Muscle layer of duodenum (tissue), 2 donors: ENCODE measurements around the gene PLCL2.

ENCODE experiments used
- H3K27ac ChIP-seq: one replicate; pipeline ENCODE4 v1.7.0; 2013; ENCODE audit warnings: mild to moderate bottlenecking, low read length
- H3K27me3 ChIP-seq: one replicate; pipeline ENCODE4 v1.7.0; 2013; ENCODE audit warnings: low read depth, mild to moderate bottlenecking, control low read depth, low read length
- H3K36me3 ChIP-seq, 2 donors: one replicate each; pipeline ENCODE4 v1.7.0; 2013; ENCODE audit warnings: low read length in 2 of 2, control low read depth in 1 of 2, mild to moderate bottlenecking in 1 of 2; ENCODE audit not compliant: insufficient read depth in 2 of 2, control insufficient read depth in 1 of 2
- H3K4me1 ChIP-seq, 2 donors: one replicate each; pipeline ENCODE4 v1.7.0; 2013; ENCODE audit warnings: low read length in 2 of 2, mild to moderate bottlenecking in 2 of 2, control low read depth in 1 of 2, moderate library complexity in 1 of 2; ENCODE audit not compliant: insufficient read depth in 2 of 2, control insufficient read depth in 1 of 2
- H3K4me3 ChIP-seq, 2 donors: one replicate each; pipeline ENCODE4 v1.7.0; 2013; ENCODE audit warnings: low read length in 2 of 2, low read depth in 1 of 2, mild to moderate bottlenecking in 1 of 2
- H3K9me3 ChIP-seq, 2 donors: one replicate each; pipeline ENCODE4 v1.7.0; 2013; ENCODE audit warnings: low read length in 2 of 2, control low read depth in 1 of 2, mild to moderate bottlenecking in 1 of 2; ENCODE audit not compliant: control insufficient read depth in 1 of 2
- donor health status: healthy.

The PLCL2 gene

DNA sequence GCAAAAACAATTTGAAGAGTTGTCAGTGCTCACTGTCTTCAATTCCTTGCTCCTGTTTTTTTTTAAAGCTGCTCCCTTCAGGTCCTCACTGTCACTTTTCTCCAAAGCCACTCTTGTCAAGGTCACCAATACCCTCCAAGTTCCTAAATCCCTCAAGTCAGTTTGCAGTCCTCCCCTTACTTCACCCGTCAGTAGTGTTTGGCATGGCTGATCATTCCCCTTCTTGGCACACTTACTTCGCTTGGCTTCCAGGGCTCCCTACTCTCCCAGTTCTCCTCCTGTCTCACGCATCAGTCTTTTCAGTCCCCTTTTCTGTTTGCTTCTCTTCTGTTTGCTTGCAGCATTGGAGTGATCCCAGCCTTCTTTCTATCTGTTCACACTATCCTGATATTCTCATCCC, 25.5 kb downstream of the PLCL2 start:
- H3K36me3 ChIP-seq: no peaks in the 10 kb centered on the region

DNA sequence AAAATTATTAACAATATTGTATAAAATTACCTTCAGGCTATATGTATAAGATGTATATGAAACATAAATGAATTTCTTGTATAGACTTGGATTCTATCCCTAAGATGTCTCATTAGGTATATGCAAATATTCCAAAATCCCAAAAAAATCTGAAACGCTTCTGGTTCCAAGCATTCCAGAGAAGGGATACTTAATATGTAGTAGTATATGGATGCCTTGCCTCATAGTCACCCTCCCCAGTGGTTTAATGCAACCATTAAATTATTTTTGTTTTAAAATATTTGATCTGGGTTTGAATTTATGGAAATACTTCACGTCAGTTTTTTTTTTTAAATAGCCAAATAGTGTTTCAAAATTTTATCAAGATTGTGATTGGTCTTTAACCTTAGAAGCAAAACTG, 27.2 kb downstream of the PLCL2 start:
- no peak overlapping the region for H3K27ac ChIP-seq
- H3K4me1 ChIP-seq: peaks cover 8 to 15% of the 10 kb centered on the region in 2 donors
- no peaks in the 10 kb centered on the region for H3K36me3 ChIP-seq
- H3K4me3 ChIP-seq: no peak overlapping the region
- H3K27me3 ChIP-seq: no peaks in the 10 kb centered on the region
- no peaks in the 10 kb centered on the region for H3K9me3 ChIP-seq

More for the DNA sequence above, 25.5 kb downstream of the PLCL2 start:
- Histone ChIP-seq H3K27ac (no peak overlapping the region), H3K4me3 (no peak overlapping the region), H3K9me3 (no peaks in the 10 kb centered on the region), H3K27me3 (no peaks in the 10 kb centered on the region), H3K4me1 (peaks cover 6 to 13% of the 10 kb centered on the region in 2 donors)

DNA sequence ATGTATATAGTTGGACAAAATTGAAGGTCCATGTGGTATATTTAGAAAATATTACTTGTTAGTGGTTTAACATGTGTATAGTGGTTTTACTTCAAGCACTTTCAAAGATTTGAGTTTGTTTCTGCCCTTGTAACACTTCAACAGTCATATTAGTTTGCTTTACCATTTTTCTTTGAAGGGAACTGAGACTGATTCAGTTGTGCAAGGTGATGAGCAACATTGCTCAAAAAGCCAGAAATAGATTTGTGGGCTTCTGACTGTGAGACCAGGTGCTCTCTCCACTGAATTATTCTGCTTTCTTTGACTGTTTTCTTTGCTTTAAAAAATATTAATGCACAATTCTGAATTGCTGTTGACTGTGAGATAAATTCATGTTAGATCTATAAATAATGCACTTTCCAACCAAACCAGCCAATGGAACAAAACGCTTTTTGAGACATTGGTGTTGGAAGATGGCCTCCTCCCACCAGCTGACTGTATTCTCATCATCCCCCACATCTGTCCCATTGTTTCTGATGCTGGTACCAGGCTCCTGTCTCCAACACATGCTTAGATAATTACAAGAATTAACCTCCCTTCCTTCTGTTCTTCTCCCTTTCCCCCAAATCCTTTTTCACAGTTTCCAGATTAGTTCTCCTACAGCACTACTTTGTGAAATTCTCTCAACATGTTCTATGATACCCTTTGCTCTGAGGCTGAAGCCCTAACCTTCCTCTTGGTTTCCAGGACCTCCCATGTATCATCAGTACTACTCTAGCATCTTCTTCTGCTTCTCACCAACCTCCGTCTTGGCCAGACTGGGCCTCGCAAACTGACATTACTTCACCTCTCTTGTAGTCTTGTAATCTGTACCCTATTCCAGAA, 27.9 kb downstream of the PLCL2 start:
- Histone ChIP-seq H3K4me1 (peaks cover 4 to 9% of the 10 kb centered on the region in 2 donors), H3K9me3 (no peaks in the 10 kb centered on the region), H3K4me3 (no peak overlapping the region), H3K27ac (no peak overlapping the region), H3K36me3 (no peaks in the 10 kb centered on the region), H3K27me3 (no peaks in the 10 kb centered on the region)

DNA sequence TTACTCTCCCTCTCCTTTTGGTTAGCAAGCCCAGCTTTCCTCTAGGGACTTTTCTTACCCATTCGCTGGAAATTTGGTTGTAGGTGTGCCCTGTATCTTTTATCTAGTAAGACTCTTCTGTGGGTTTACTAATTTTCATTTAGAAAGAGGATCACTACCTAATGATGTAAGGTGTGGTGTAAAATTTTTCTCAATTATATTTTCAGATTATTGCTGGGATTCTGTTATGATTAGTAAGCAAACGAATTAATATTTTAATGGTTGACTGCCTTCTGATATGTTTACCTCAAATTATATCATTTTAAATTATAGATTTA, 28.5 kb downstream of the PLCL2 start:
- Histone ChIP-seq H3K4me3 (no peak overlapping the region), H3K36me3 (no peaks in the 10 kb centered on the region), H3K9me3 (no peaks in the 10 kb centered on the region), H3K27me3 (no peaks in the 10 kb centered on the region), H3K4me1 (peaks cover 4 to 9% of the 10 kb centered on the region in 2 donors), H3K27ac (no peak overlapping the region)

DNA sequence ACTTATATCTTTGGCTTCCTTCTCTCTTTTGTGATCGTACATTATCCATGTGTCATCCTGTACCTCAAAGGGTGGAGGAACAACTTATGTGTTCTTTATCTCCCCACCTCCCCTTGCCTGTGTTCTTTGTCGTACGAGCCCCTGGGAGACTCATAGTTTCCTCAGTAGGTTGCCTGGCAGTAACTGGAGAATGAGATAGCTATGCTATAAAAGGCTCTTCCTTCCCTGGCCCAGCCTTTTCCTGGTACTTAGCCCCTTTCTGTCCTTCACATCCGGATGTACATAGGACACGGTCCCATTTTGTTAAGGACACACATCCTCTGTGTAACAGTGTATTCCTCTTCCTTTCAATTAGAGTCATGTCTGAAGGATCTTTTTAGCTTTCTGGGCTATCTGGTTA, 32.1 kb downstream of the PLCL2 start:
- no peak overlapping the region for H3K27ac ChIP-seq
- H3K9me3 ChIP-seq: no peaks in the 10 kb centered on the region
- no peaks in the 10 kb centered on the region for H3K27me3 ChIP-seq
- no peaks in the 10 kb centered on the region for H3K36me3 ChIP-seq
- no peak overlapping the region for H3K4me3 ChIP-seq
- H3K4me1 ChIP-seq: peaks cover 4 to 8% of the 10 kb centered on the region in 2 donors

DNA sequence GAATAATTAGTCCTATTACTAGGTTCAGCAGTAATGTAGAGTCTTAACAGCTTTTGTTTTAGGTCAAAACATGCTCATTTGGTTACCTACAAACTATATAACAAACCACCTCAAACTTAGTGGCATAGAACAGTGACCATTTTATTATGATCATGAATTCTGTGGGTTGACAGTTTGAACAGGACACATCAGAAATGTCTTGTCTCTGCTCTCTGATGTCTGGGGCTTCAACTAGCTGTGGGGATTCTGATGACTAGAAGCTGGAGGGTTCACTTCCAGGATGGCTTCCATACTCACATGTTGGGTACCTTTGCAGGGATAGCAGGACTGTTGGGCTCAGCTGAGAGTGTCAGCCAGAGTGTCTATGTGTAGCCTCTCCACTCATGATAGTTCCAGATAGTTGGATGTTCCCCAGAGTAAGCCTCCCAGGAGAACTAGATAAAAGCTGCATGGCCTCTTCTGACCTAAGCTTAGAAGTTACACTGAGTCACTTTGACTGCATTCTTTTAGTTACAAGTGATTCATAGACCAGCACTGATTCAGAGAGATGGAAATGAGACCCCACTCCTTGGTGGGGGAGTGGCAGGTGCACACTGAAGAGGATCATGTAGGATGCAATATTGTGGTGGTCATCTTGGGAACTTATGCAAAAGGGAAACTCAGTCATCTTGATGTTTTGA, 32.6 kb downstream of the PLCL2 start:
- Histone ChIP-seq H3K27ac (no peak overlapping the region), H3K4me3 (no peak overlapping the region), H3K36me3 (no peaks in the 10 kb centered on the region), H3K27me3 (no peaks in the 10 kb centered on the region), H3K4me1 (peaks cover 4 to 8% of the 10 kb centered on the region in 2 donors), H3K9me3 (no peaks in the 10 kb centered on the region)

DNA sequence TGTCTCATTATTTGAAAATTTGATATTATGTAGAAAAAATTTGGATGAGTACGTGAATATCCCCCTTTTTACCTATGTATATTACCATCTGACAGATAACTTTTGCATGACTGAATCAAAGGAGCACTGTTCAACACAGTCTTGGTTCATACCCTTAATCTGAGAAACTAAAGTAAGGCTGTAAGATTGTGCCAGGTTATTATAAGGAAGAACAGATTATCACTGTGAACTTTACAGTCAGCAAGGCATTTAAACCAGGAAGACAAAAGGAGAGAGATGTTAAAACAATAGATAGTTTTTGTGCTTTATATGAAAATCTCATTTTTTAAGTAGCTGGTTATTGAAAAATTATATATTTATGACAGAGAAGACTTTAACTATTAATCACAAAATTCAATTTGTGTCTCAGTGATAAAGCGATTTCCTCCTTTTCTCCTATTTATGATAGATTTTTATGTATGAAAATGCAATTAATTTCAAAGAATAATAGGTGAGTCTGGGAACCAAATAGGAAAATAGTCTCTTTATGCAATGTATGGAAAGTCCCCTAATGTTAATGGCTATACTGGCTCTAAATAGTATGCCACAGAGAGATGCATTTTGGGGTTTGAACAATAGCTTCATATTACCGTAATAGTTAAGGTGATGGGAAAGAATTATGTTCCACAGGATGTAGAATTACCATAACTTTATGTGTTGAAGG, 33.4 kb downstream of the PLCL2 start:
- Histone ChIP-seq H3K27ac (no peak overlapping the region), H3K4me3 (no peak overlapping the region), H3K9me3 (no peaks in the 10 kb centered on the region), H3K27me3 (no peaks in the 10 kb centered on the region), H3K36me3 (no peaks in the 10 kb centered on the region), H3K4me1 (peaks cover 4 to 8% of the 10 kb centered on the region in 2 donors)

DNA sequence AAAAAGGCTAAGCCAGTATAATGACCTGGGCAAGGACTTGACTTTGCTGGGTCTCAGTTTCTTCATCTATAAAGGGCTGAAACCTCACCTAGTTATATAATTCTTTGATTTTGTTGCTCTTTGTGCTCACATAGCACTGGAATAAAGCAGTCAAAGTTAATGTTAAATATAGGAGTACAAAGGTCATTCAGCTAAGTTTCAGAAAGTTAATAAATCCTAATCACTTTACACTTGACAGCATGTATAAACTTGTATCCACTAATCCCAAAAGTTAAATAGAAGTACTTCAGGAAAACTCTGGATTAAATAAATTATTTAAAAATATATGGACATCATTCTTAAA, 33.9 kb downstream of the PLCL2 start:
- Histone ChIP-seq H3K9me3 (no peaks in the 10 kb centered on the region), H3K27ac (no peak overlapping the region), H3K4me3 (no peak overlapping the region), H3K36me3 (no peaks in the 10 kb centered on the region), H3K4me1 (peaks cover 4 to 8% of the 10 kb centered on the region in 2 donors), H3K27me3 (no peaks in the 10 kb centered on the region)

DNA sequence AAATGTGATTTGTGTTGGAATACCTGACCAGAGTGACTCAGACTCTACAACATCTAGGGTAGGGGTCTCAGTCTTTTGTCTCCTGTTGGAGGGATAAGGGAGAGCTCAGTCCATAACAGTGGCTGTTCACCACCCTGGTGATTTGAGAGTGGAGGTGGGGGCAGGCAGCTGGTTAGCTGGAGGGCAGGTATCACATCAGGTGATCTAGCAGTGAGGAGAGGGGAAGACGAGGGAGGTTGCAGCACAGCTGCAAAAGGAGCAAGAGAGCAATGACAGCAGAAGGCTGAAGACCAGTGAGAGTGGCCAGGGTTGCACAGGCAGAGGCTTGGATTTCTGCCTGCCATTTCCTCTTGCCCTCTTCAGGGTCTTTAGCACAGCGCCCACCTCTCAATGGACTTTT, 38.4 kb downstream of the PLCL2 start:
- no peaks in the 10 kb centered on the region for H3K9me3 ChIP-seq
- H3K27ac ChIP-seq: no peak overlapping the region
- peaks cover 0 to 3% of the 10 kb centered on the region in 2 donors for H3K4me1 ChIP-seq
- no peaks in the 10 kb centered on the region for H3K36me3 ChIP-seq
- no peak overlapping the region for H3K4me3 ChIP-seq
- no peaks in the 10 kb centered on the region for H3K27me3 ChIP-seq

DNA sequence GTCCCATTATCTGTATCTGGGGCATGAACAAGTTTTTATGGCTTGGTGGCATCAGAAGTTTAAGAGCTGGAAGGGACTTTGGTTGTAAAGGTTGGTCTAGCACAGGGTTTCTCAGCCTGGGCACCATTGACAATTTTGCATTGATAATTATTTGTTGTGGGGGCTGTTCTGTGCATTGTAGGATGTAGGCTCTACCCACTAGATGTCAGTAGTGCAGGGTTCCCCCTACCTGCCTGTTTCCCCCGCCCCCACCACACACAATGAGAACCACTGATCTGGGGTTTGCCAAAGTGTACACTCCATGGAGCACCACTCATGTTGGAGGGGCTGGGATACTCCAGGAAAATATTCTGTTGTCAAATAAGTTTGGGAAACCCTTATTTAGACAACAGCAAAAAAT, 42.7 kb downstream of the PLCL2 start:
- no peak overlapping the region for H3K27ac ChIP-seq
- no peaks in the 10 kb centered on the region for H3K36me3 ChIP-seq
- peaks cover 0 to 6% of the 10 kb centered on the region in 2 donors for H3K4me1 ChIP-seq
- no peaks in the 10 kb centered on the region for H3K9me3 ChIP-seq
- H3K4me3 ChIP-seq: no peak overlapping the region
- H3K27me3 ChIP-seq: no peaks in the 10 kb centered on the region

DNA sequence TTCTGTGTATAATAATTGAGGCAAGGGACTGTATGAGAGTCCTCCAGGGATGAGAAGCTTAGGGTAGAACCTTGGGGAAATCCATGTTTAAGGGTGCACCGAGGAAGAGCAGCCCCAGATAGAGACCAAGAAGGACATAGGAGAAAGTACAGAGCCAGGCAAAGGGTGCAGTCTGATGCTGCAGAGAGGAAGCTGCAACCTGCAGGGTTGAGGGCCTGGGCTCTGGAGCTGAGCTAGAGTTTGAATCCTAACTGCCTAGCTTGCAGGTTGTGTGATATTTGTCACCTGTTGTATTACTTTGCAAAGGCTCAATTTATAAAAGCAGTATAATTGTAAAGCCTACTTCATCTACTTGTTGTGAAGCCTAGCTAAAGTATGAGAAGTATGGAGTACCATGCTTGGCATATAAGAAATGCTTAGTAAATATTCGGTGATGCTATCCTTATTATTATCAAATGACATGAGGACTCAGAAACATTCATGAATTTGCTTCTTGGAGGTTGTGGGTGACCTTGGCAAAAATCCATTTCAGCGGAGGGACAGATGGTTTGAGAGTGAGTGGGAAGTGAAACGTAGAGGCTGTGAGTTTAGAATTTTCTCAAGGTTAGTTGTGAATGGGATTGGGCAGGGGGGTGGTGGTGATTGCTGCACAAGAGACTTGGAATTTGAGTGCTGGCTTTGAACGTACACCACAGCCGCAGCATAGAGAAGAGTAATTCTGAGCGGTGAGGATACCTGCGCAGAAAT, 43.8 kb downstream of the PLCL2 start:
- H3K36me3 ChIP-seq: no peaks in the 10 kb centered on the region
- H3K27ac ChIP-seq: no peak overlapping the region

More for the DNA sequence above, 43.8 kb downstream of the PLCL2 start:
- Histone ChIP-seq H3K9me3 (no peaks in the 10 kb centered on the region), H3K27me3 (no peaks in the 10 kb centered on the region), H3K4me3 (no peak overlapping the region), H3K4me1 (peaks cover 0 to 6% of the 10 kb centered on the region in 2 donors)
